ENCODE data around the gene HIPK2. TPM values are rescaled to one million over a fixed set of nuclear protein-coding genes. Genes with fewer than 3 reads are reported as not detected.

The HIPK2 gene
- total RNA-seq, 4 donors from 2014 or later: 20.9 to 40.9 (median 26.7) TPM

DNA sequence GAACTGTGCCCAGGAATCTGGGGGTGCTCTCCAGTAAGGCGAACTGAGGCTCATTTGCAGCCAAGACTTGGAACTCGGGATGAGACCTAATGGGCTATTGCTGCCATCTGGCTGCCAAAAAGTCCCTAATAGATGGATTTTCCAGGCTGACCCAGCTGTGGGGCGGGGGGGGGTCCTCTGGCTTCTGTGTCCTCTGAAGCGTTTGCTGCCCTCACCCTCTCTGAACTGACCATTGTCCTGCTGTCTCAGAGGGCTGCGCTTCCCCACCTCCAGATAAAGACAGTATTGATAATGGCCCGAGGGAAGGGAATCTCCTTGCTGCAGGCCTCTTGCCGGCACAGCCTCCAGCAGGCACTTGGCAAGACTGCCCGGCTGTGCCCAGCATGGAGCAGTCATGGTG lies 207.7 kb downstream of the HIPK2 start:
- Histone ChIP-seq H3K27me3 (no peaks in the 10 kb centered on the region), H3K36me3 (peaks cover 22 to 77% (median 45%) of the 10 kb centered on the region in 4 donors), H3K9me3 (no peaks in the 10 kb centered on the region), H3K4me3 (no peak overlapping the region), H3K4me1 (peaks cover 0 to 10% (median 1%) of the 10 kb centered on the region in 4 donors), H3K27ac (replicated peaks in 1 of 4) (no peak overlapping the region)
- WGBS: 69% methylated on average over 5 of the region's 8 CpGs
- DNase-seq (ENCODE audit: extremely low spot score): no peak
- intact Hi-C loops (cut with DNase I): loop anchor here (5.0 kb wide), 1 partner anchor 68 kb away; no protein-coding TSS in a partner anchor
- TF ChIP-seq, protein P1, sequence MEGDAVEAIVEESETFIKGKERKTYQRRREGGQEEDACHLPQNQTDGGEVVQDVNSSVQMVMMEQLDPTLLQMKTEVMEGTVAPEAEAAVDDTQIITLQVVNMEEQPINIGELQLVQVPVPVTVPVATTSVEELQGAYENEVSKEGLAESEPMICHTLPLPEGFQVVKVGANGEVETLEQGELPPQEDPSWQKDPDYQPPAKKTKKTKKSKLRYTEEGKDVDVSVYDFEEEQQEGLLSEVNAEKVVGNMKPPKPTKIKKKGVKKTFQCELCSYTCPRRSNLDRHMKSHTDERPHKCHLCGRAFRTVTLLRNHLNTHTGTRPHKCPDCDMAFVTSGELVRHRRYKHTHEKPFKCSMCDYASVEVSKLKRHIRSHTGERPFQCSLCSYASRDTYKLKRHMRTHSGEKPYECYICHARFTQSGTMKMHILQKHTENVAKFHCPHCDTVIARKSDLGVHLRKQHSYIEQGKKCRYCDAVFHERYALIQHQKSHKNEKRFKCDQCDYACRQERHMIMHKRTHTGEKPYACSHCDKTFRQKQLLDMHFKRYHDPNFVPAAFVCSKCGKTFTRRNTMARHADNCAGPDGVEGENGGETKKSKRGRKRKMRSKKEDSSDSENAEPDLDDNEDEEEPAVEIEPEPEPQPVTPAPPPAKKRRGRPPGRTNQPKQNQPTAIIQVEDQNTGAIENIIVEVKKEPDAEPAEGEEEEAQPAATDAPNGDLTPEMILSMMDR (IDR thresholded peaks at IDR 0.05): peak; percentile 7 to 18 (median 12)
- TF ChIP-seq EP300 (IDR thresholded peaks at IDR 0.05): no peak
- no peak for TF ChIP-seq POLR2AphosphoS5 (IDR thresholded peaks at IDR 0.05)
- no peak for TF ChIP-seq POLR2A (IDR thresholded peaks at IDR 0.05; ENCODE audit: low read depth)

DNA sequence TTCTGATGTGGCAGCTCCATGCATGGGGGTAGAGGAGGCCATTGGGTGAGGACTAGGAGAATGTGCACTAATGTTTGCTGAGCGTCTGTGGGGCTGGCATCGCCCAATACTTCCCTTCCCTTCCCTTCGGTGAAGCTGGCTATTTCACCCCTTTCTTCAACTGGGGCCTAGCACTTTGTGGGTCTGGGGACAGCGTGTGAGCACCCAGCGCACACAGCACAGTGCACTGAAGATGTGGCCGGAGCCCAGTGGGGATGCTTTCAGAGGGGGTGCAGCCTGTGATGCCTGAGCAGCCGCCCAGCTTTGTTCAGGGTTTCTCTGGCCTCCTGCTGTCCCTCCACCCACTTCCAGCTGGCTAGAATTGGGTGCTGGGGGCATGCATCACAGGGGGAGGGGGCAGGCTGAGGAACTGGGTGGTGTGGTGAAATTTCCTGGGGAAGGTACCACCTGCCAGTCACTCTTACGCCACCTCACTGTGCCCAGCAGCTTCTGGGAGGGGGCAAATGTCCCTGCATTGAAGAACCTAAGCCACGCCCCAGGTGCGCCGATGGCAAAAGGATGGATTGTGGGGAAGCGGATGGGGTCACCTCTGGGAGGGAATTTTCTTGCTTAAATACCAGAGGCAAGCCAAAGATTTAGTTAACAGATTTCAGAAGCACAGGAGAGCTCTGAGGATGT lies 208.8 kb downstream of the HIPK2 start:
- intact Hi-C loops (cut with DNase I): no loop called here
- Histone ChIP-seq H3K36me3 (peaks cover 19 to 74% (median 35%) of the 10 kb centered on the region in 4 donors), H3K27me3 (no peaks in the 10 kb centered on the region), H3K4me1 (peaks cover 0 to 10% (median 0%) of the 10 kb centered on the region in 4 donors), H3K9me3 (no peaks in the 10 kb centered on the region), H3K4me3 (no peak overlapping the region), H3K27ac (replicated peaks in 1 of 4) (no peak overlapping the region)
- 96% methylated on average over 9 of the region's 12 CpGs for WGBS
- TF ChIP-seq EP300 (IDR thresholded peaks at IDR 0.05): no peak
- TF ChIP-seq, protein P1 (IDR thresholded peaks at IDR 0.05): no peak
- no peak for TF ChIP-seq POLR2AphosphoS5 (IDR thresholded peaks at IDR 0.05)
- no peak for TF ChIP-seq POLR2A (IDR thresholded peaks at IDR 0.05; ENCODE audit: low read depth)
- DNase-seq (ENCODE audit: extremely low spot score): no peak

DNA sequence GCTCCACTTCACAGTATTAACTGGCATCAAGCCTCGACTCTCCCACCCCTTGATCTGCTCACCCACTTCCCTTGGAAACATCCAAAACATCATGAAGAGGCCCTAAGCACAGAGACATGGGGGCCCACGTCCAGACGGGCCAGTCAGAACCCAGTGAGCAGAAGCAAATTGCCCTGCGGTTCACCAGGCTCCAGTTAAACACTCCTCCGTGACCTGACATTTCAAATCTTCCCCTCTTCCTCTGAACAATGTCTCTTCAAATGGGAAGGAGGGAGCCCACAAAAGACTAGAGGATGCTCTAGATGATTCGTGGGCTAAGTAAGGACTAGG lies 209.5 kb downstream of the HIPK2 start:
- Histone ChIP-seq H3K4me1 (peaks cover 0 to 10% (median 0%) of the 10 kb centered on the region in 4 donors), H3K27ac (replicated peaks in 1 of 4) (no peak overlapping the region), H3K36me3 (peaks cover 12 to 67% (median 29%) of the 10 kb centered on the region in 4 donors), H3K9me3 (no peaks in the 10 kb centered on the region), H3K4me3 (no peak overlapping the region), H3K27me3 (no peaks in the 10 kb centered on the region)
- 91% methylated on average over 6 of the region's 6 CpGs for WGBS
- DNase-seq (ENCODE audit: extremely low spot score): no peak
- intact Hi-C loops (cut with DNase I): no loop called here
- TF ChIP-seq, protein P1 (IDR thresholded peaks at IDR 0.05): no peak
- TF ChIP-seq POLR2AphosphoS5 (IDR thresholded peaks at IDR 0.05): no peak
- no peak for TF ChIP-seq EP300 (IDR thresholded peaks at IDR 0.05)
- TF ChIP-seq POLR2A (IDR thresholded peaks at IDR 0.05; ENCODE audit: low read depth): no peak

DNA sequence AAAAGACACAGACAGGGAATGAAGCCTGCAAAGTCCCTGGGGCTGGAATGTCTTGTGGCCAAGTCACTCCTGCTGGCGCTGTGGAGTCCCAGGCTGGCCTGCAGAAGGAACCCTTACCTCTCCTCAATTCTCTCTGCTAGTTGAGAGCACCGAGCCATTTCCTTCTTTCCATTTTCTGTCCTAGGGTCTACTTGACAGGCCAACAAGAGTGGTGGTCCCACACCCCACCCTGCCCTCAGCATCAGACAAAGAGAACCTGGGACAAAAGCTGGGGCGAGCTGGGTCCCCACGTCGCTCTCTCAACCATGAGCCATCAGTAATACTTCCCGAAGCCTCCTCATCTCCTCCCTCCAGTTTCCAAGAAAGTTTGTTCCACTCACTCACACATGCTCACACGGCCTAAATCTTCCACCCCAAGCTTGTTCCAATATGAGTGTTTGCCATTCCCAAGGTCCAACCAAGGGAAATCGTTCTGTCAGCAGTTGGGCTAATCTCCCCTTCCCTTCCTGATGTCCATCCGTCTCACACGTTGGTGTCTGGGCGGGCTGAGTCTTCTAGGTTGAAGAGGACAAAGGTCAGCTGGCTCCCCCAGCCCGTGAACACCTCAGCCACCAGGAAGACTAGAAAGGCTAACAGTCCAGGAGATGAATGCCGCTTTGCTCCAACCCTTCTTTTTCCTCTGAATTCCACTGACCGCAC lies 210.0 kb downstream of the HIPK2 start:
- Histone ChIP-seq H3K36me3 (peaks cover 7 to 62% (median 24%) of the 10 kb centered on the region in 4 donors), H3K27ac (replicated peaks in 1 of 4) (no peak overlapping the region), H3K4me3 (no peak overlapping the region), H3K4me1 (peaks cover 0 to 10% (median 0%) of the 10 kb centered on the region in 4 donors), H3K27me3 (no peaks in the 10 kb centered on the region), H3K9me3 (no peaks in the 10 kb centered on the region)
- no peak for TF ChIP-seq EP300 (IDR thresholded peaks at IDR 0.05)
- TF ChIP-seq POLR2AphosphoS5 (IDR thresholded peaks at IDR 0.05): no peak
- TF ChIP-seq, protein P1 (IDR thresholded peaks at IDR 0.05): no peak
- no peak for TF ChIP-seq POLR2A (IDR thresholded peaks at IDR 0.05; ENCODE audit: low read depth)
- 89% methylated on average over 14 of the region's 14 CpGs for WGBS
- intact Hi-C loops (cut with DNase I): no loop called here
- no peak for DNase-seq (ENCODE audit: extremely low spot score)
